Right lobe of liver (tissue), 6 donors: ENCODE results near the gene DNMBP. TPM values are rescaled to one million over a fixed set of nuclear protein-coding genes. Genes with fewer than 3 reads are reported as not detected.

Experiments used
- ATAC-seq, 4 donors: fragments of 200-7000 bp; cut with Tn5 transposase; one replicate each; pipeline ENCODE4 v1.9.1; 2020; ENCODE audit warnings: mild to moderate bottlenecking in 4 of 4, moderate library complexity in 4 of 4
- DNase-seq, 3 donors: peaks; one replicate each; pipeline ENCODE4 v3.0.0-alpha.2; 2020
- H3K27ac ChIP-seq, 3 donors: fragments of 200-600 bp; one replicate each; pipeline ENCODE4 v1.8.0; 2022
- H3K27me3 ChIP-seq, 2 donors: fragments of 200-600 bp; one replicate each; pipeline ENCODE4 v1.8.0; 2022
- H3K36me3 ChIP-seq, 4 donors: fragments of 200-600 bp; sonication (generic) in 1 of 4; one replicate each; pipeline versions ENCODE4 v1.5.1 to v1.8.0; 2017 to 2022; ENCODE audit warnings: control low read depth in 1 of 4
- H3K4me1 ChIP-seq, 4 donors: fragments of 200-600 bp; sonication (generic) in 1 of 4; one replicate each; pipeline versions ENCODE4 v1.5.1 to v1.8.0; 2017 to 2022; ENCODE audit warnings: control low read depth in 1 of 4
- H3K4me3 ChIP-seq, 3 donors: fragments of 200-600 bp; one replicate each; pipeline ENCODE4 v1.8.0; 2022
- H3K9me3 ChIP-seq, 4 donors: fragments of 200-600 bp; sonication (generic) in 1 of 4; one replicate each; pipeline versions ENCODE4 v1.5.1 to v1.8.0; 2017 to 2022; ENCODE audit warnings: control low read depth in 1 of 4
- POLR2A ChIP-seq: fragments of 450-650 bp; IDR thresholded peaks from one replicate; pipeline ENCODE4 v1.6.1; 2017; ENCODE audit warnings: antibody characterized with exemption, mild to moderate bottlenecking
- WGBS: methylation state at CpG from one replicate; pipeline ENCODE4 v1.1.6; 2018; ENCODE audit warnings: low coverage, low lambda C conversion rate; ENCODE audit not compliant: insufficient coverage; ENCODE audit errors: missing lambda C conversion rate; 5-methylcytosine and 5-hydroxymethylcytosine counted together
- intact Hi-C, 2 donors: fragments of 100-400 bp; cut with DNase I; formaldehyde crosslinking; loops; one replicate each; pipeline versions ENCODE4 v1.11.2 to v1.14.1; 2022
- total RNA-seq, 6 experiments: library from RNA; depleted of rRNA in 2 of 6; stranded (reverse); fragments of >200 nt in 2 of 6; fragmentation: NEBNext Ultra II Directional in 3 of 6; extraction: Animal tissue kit (Norgen Biotek cat#: 25700) in 3 of 6; gene quantifications; one replicate each; pipeline versions ENCODE4 v1.1.0 to v1.2.4, GENCODE V29; 2016 to 2023
- TF ChIP-seq, protein P1 (sequence below), 4 donors: fragments of 200-600 bp in 3 of 4; fragments of 450-650 bp in 1 of 4; IDR thresholded peaks; one replicate each; pipeline versions ENCODE4 v1.5.1 to v1.8.0; 2016 to 2022; ENCODE audit warnings: antibody characterized with exemption in 4 of 4, mild to moderate bottlenecking in 2 of 4
- donor health status: DM: no; HTN: yes; CAD: no.
- donor health status: DM: no; HTN: no; CAD: no.
- donor health status: DM: no; HTN: no; CAD: no.
- donor health status: DM: no; HTN: yes; CAD: no.
- donor health status: DM: no; HTN: yes; CAD: no.

DNMBP gene
- total RNA-seq, 6 experiments from 2014 or later: 7.9 to 12.7 (median 9.9) TPM

DNA sequence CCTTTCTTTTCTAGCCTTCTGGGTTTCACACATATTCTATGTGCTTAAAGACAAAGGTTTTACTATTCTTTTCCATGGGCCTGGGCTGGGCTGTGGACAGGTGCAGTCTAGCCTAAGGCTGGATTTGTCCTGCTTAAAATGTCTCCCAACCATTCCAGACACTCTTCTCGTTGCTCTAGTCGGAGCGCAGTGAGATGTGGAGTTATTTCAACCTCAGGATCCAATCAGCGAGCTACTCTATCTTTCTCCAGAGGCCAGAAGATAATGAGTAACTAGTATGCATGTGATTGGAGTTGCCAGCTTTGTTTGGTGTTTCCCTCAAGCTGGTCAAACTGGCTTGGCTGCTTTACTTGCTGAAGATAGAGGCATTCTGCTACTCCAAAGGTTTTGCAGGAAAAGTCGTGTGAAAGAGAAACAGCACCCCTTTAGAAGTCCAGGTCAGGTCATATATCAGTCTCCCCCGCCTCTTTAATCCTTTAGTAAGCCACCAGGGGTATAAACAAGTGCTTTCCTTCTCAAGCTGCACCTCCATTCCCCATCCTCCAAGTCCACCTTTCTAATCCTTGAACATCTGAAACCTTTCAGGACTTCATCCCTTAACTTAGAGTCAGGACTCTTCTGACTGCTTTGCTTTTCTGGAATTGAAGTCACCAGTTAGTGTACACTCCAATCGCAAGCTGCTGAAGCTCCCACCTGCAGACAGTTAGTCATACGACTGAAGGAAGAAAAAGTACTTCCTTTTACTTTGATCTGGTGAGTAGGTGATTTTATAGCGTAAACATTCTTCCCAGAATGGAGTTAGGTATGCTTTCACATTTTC is 78.8 kb downstream of the DNMBP start:
- TF ChIP-seq, protein P1, sequence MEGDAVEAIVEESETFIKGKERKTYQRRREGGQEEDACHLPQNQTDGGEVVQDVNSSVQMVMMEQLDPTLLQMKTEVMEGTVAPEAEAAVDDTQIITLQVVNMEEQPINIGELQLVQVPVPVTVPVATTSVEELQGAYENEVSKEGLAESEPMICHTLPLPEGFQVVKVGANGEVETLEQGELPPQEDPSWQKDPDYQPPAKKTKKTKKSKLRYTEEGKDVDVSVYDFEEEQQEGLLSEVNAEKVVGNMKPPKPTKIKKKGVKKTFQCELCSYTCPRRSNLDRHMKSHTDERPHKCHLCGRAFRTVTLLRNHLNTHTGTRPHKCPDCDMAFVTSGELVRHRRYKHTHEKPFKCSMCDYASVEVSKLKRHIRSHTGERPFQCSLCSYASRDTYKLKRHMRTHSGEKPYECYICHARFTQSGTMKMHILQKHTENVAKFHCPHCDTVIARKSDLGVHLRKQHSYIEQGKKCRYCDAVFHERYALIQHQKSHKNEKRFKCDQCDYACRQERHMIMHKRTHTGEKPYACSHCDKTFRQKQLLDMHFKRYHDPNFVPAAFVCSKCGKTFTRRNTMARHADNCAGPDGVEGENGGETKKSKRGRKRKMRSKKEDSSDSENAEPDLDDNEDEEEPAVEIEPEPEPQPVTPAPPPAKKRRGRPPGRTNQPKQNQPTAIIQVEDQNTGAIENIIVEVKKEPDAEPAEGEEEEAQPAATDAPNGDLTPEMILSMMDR (IDR thresholded peaks at IDR 0.05): no peak
- peak; percentile 79 for TF ChIP-seq POLR2A
- H3K27ac ChIP-seq: peak overlapping the region; percentile 67 to 78 (median 70)
- peak overlapping the region; percentile 18 to 62 (median 46) for H3K4me3 ChIP-seq
- peaks cover 0 to 27% (median 17%) of the 10 kb centered on the region in 4 donors for H3K4me1 ChIP-seq
- no peaks in the 10 kb centered on the region for H3K36me3 ChIP-seq
- WGBS: 29% methylated on average over 9 of the region's 9 CpGs
- DNase-seq (peak in 1 of 3 donors; percentile 70), ATAC-seq (peak; percentile 72 to 86 (median 82))
- intact Hi-C loops: no loop called here
- H3K9me3 ChIP-seq: no peaks in the 10 kb centered on the region
- H3K27me3 ChIP-seq: no peaks in the 10 kb centered on the region

DNA sequence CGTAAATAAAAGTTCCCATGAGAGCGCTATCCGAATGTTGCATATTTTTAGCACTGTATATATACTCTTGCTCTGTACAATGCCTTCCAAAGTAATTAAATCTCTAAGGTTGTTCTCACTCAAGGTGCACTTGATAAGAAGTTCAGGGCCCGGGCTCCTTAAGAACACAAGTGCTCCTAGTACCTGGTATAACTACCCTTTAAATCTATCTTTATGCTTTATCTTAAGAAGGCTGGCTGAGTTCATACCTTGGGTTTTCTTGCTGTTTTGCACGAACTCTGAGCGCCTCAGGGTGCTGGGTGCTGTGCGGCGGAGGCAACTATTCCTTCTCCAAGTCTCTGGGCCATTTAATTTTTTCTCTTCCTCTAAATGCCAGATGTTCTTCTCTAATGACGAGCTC is 80.4 kb downstream of the DNMBP start:
- H3K4me1 ChIP-seq: peaks cover 0 to 43% (median 24%) of the 10 kb centered on the region in 4 donors
- H3K27me3 ChIP-seq: no peaks in the 10 kb centered on the region
- WGBS: 35% methylated on average over 7 of the region's 9 CpGs
- no peaks in the 10 kb centered on the region for H3K36me3 ChIP-seq
- no peak for ATAC-seq
- DNase-seq: no peak
- H3K9me3 ChIP-seq: no peaks in the 10 kb centered on the region
- no peak for TF ChIP-seq POLR2A
- TF ChIP-seq, protein P1 (IDR thresholded peaks at IDR 0.05): no peak
- peak overlapping the region; percentile 9 to 62 (median 46) for H3K4me3 ChIP-seq
- H3K27ac ChIP-seq: peak overlapping the region in 2 of 3 donors; percentile 85 to 90
- intact Hi-C loops: no loop called here

DNA sequence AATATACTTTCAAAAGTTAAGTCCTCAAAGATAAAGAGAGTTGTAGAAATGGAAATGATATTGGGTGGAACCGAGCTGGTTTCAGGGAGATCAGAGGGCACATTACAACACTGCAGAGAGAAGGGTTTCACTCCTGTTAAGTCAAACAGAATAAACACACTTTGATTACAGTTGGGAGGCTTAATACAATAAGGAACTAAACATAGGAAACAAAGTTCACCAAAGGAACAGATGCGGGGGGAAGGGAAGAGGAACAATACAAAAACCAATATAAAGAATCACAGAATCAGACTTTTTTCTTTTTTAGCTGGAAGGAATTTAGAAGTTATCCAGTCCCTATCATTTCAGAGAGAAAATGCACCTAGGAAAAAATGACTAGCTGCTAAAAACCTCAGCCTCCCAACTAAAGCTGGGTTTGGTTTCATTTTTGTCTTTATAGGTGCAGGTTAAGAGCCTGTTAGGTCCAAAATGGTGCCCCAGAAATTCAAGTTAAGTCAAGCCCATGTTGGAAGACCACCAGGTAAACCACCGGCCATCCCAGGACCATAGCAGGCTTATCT is 81.9 kb downstream of the DNMBP start:
- Histone ChIP-seq H3K4me1 (peaks cover 0 to 45% (median 25%) of the 10 kb centered on the region in 4 donors), H3K9me3 (no peaks in the 10 kb centered on the region), H3K27ac (peak overlapping the region; percentile 65 to 90 (median 85)), H3K27me3 (no peaks in the 10 kb centered on the region), H3K36me3 (no peaks in the 10 kb centered on the region), H3K4me3 (peak overlapping the region; percentile 9 to 62 (median 46))
- ATAC-seq: peak; percentile 60 to 72 (median 67)
- intact Hi-C loops: no loop called here
- no peak for DNase-seq
- TF ChIP-seq, protein P1 (IDR thresholded peaks at IDR 0.05): no peak
- no peak for TF ChIP-seq POLR2A
- WGBS: 22% methylated on average over 3 of the region's 3 CpGs

DNA sequence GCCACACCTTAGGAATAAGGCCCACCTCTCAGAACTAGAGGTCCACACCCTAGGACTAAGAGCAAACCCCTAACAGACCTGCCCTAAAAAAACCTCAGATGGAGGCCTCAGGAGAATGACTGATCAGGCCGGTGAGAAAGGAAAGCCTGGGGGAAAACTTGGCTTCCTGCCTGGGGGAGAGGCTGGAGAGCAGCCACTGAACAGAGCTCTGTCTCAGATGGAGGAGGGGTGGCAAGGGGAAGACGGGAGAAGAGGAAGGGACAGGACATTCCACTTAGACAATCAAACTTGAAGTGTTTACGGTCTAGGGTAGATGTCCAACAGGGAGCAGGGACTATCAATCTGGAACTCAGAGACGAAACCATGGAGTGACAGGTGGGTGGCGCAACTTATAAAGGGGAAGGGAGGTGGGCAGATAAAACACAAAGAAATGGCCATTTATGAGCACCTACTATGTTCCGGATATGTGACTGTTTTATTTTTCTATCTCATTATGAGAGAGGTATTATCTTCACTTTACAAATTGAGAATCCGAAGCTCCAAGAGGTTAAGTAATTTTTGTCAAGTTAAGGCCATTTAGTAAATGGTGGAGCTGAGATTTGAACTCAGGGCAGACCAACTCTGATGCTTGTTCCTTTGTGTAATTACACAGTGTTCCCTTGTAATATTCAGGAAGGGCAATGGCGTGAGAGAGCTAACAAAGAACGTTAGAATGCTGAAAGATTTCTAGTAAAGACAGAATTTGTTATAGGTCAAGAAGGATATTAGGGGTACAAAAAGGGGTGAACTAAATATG is 82.6 kb downstream of the DNMBP start:
- Histone ChIP-seq H3K27ac (peak overlapping the region; percentile 65 to 90 (median 85)), H3K4me3 (peak overlapping the region; percentile 9 to 62 (median 46)), H3K27me3 (no peaks in the 10 kb centered on the region), H3K4me1 (peaks cover 0 to 43% (median 24%) of the 10 kb centered on the region in 4 donors), H3K9me3 (no peaks in the 10 kb centered on the region), H3K36me3 (no peaks in the 10 kb centered on the region)
- TF ChIP-seq POLR2A: no peak
- TF ChIP-seq, protein P1 (IDR thresholded peaks at IDR 0.05): no peak
- DNase-seq (peak in 2 of 3 donors; percentile 43 to 71), ATAC-seq (peak; percentile 9 to 44 (median 38))
- intact Hi-C loops: no loop called here
- 19% methylated on average over 9 of the region's 9 CpGs for WGBS
